SK-N-SH treated with all-trans-retinoic acid at 6 μM for 48 hours (cell line): ENCODE measurements around the gene TRAIP.
A peak's percentile ranks its signal among the peaks of the same experiment; 100 is the strongest.

ENCODE experiments used
- ATAC-seq: fragments of 200-7000 bp; cut with Tn5 transposase; 3 replicates; pipeline ENCODE4 v1.9.1; 2020; ENCODE audit warnings: mild to moderate bottlenecking, moderate library complexity
- BACH2 ChIP-seq: fragments of 250-450 bp; sonication (Bioruptor Pico); IDR thresholded peaks from 2 replicates; pipeline ENCODE4 v1.9.0; 2021; ENCODE audit warnings: mild to moderate bottlenecking, borderline replicate concordance
- CREB5 ChIP-seq: fragments of 250-450 bp; sonication (Bioruptor Pico); IDR thresholded peaks from 2 replicates; pipeline ENCODE4 v1.5.1; 2020; ENCODE audit warnings: low read depth, mild to moderate bottlenecking, moderate library complexity
- CSDC2 ChIP-seq: fragments of 250-450 bp; sonication (Bioruptor Pico); IDR thresholded peaks from 2 replicates; pipeline ENCODE4 v1.5.0; 2020; ENCODE audit warnings: mild to moderate bottlenecking, moderate library complexity
- CSRNP3 ChIP-seq: fragments of 250-450 bp; sonication (Bioruptor Pico); IDR thresholded peaks from 2 replicates; pipeline ENCODE4 v1.5.1; 2021; ENCODE audit warnings: mild to moderate bottlenecking, moderate library complexity
- GLIS3 ChIP-seq: fragments of 250-450 bp; sonication (Bioruptor Pico); IDR thresholded peaks from 2 replicates; pipeline ENCODE4 v1.5.0; 2020; ENCODE audit warnings: mild to moderate bottlenecking, moderate library complexity
- ISL1 ChIP-seq: fragments of 250-450 bp; sonication (Bioruptor Pico); IDR thresholded peaks from 2 replicates; pipeline ENCODE4 v2.1.2; 2022; ENCODE audit warnings: mild to moderate bottlenecking, moderate library complexity
- PATZ1 ChIP-seq: fragments of 250-450 bp; sonication (Bioruptor Pico); IDR thresholded peaks from 2 replicates; pipeline ENCODE4 v1.8.0; 2020; ENCODE audit warnings: mild to moderate bottlenecking, moderate library complexity, borderline replicate concordance
- POU6F1 ChIP-seq: fragments of 250-450 bp; sonication (Bioruptor Pico); IDR thresholded peaks from 2 replicates; pipeline ENCODE4 v1.8.0; 2021; ENCODE audit warnings: low read depth, mild to moderate bottlenecking, moderate library complexity, borderline replicate concordance
- PPARA ChIP-seq: fragments of 250-450 bp; sonication (Bioruptor Pico); IDR thresholded peaks from 2 replicates; pipeline ENCODE4 v1.5.0; 2020; ENCODE audit warnings: mild to moderate bottlenecking, borderline replicate concordance
- RARB ChIP-seq: fragments of 250-450 bp; sonication (Bioruptor Pico); IDR thresholded peaks from 2 replicates; pipeline ENCODE4 v1.8.0; 2021; ENCODE audit warnings: mild to moderate bottlenecking, moderate library complexity
- TOX ChIP-seq: fragments of 250-450 bp; sonication (Bioruptor Pico); IDR thresholded peaks from 2 replicates; pipeline ENCODE4 v1.8.0; 2021; ENCODE audit warnings: mild to moderate bottlenecking, moderate library complexity, borderline replicate concordance
- ZFP3 ChIP-seq: fragments of 250-450 bp; sonication (Bioruptor Pico); IDR thresholded peaks from 2 replicates; pipeline ENCODE4 v1.5.0; 2020; ENCODE audit warnings: mild to moderate bottlenecking, moderate library complexity
- ZNF565 ChIP-seq: fragments of 450-650 bp; formaldehyde crosslinking; conservative IDR thresholded peaks from 2 replicates; pipeline ENCODE4 v1.5.0; 2020; ENCODE audit warnings: low read depth, mild to moderate bottlenecking, moderate library complexity

The TRAIP gene

GRCh38 chr3:49873623-49874022 is 17.3 kb upstream of the TRAIP start (continued):
- TF ChIP-seq CREB5, result no peak

GRCh38 chr3:49872801-49873281 is 16.5 kb upstream of the TRAIP start:
- TF ChIP-seq TOX (no peak), PATZ1 (peak; percentile 42; the same call in 1 of the 2 replicates)
- TF ChIP-seq, all 23 proteins: peak for 1
- no peak for ATAC-seq

GRCh38 chr3:49871531-49872153 is 15.3 kb upstream of the TRAIP start:
- ATAC-seq, result no peak
- TF ChIP-seq ZFP3 (CRISPR knock-in tag), result no peak
- no peak for TF ChIP-seq CSDC2 (CRISPR knock-in tag)
- no peak for TF ChIP-seq PPARA (CRISPR knock-in tag)
- TF ChIP-seq POU6F1 (CRISPR knock-in tag), result no peak
- TF ChIP-seq ZNF565 (CRISPR knock-in tag), result no peak
- no peak for TF ChIP-seq RARB
- TF ChIP-seq BACH2 (CRISPR knock-in tag), result no peak
- no peak for TF ChIP-seq GLIS3
- TF ChIP-seq, all 23 proteins: peak for 0

GRCh38 chr3:49869525-49870126 is 13.3 kb upstream of the TRAIP start, which contains the start of gene CAMKV:
Gene CAMKV, minus strand, starts transcription at chr3:49869906. Its CDS starts 7,518 bp downstream, at chr3:49862388.
- ATAC-seq, result peak; percentile 66
- TF ChIP-seq CSRNP3, result no peak
- 0 out of 2 replicates have a peak, but pooled peaks have one; percentile 23 for TF ChIP-seq ZFP3 (CRISPR knock-in tag)
- TF ChIP-seq, all 23 proteins: peak for 1

- no peak for ATAC-seq
- TF ChIP-seq ISL1 (CRISPR knock-in tag) (no peak), POU6F1 (CRISPR knock-in tag) (no peak), CSRNP3 (no peak)
Observed at GRCh38 chr3:49868862-49869466, 12.6 kb upstream of the TRAIP start.
